Activated B cell treated with CpG ODN at 0.5 μM for 24 hours (primary cell): ENCODE data around the gene CCR9. TPM values are rescaled to one million over a fixed set of nuclear protein-coding genes. Genes with fewer than 3 reads are reported as not detected.

Source experiments
- ATAC-seq: fragments of 200-7000 bp; cut with Tn5 transposase; one replicate; pipeline ENCODE4 v1.10.0; 2021; ENCODE audit warnings: low read depth, mild to moderate bottlenecking, moderate library complexity
- CTCF ChIA-PET: fragments of 350-600 bp; sonication (Branson Sonifier 250); formaldehyde crosslinking; loops from one replicate; lab custom pipeline; 2021; ENCODE audit warnings: antibody characterized with exemption; lab: Charles Lee
- POLR2A ChIA-PET: fragments of 350-600 bp; sonication (Branson Sonifier 250); formaldehyde crosslinking; loops from one replicate; lab custom pipeline; 2021; ENCODE audit warnings: antibody characterized with exemption; lab: Charles Lee
- DNase-seq: peaks from one replicate; pipeline ENCODE4 v3.0.0; 2022
- H3K27ac Mint-ChIP-seq: one replicate; pipeline ENCODE4 v1.8.0; 2020; ENCODE audit warnings: mixed read lengths
- H3K27me3 Mint-ChIP-seq: one replicate; pipeline ENCODE4 v1.8.0; 2021; ENCODE audit warnings: mixed read lengths
- H3K36me3 Mint-ChIP-seq: one replicate; pipeline ENCODE4 v1.8.0; 2021; ENCODE audit warnings: low read depth, mixed read lengths
- H3K4me1 Mint-ChIP-seq: one replicate; pipeline ENCODE4 v1.8.0; 2021; ENCODE audit warnings: mixed read lengths
- H3K4me3 Mint-ChIP-seq: one replicate; pipeline ENCODE4 v1.8.0; 2020; ENCODE audit warnings: mild to moderate bottlenecking, mixed read lengths
- H3K9me3 Mint-ChIP-seq: one replicate; pipeline ENCODE4 v1.8.0; 2020; ENCODE audit warnings: mixed read lengths
- CTCF ChIP-seq: fragments of 200-600 bp; IDR thresholded peaks from one replicate; pipeline ENCODE4 v1.8.0; 2022; ENCODE audit warnings: antibody characterized with exemption, mild to moderate bottlenecking
- intact Hi-C: fragments of 100-400 bp; cut with micrococcal nuclease; formaldehyde crosslinking; loops from one replicate; pipeline ENCODE4 v1.15.1; 2024
- total RNA-seq: library from RNA; stranded (reverse); gene quantifications from 2 replicates; pipeline ENCODE4 v1.2.3, GENCODE V29; 2022

The CCR9 gene
- total RNA-seq, 1 donor from 2014 or later = 0.84 TPM

GRCh38 chr3:45878124-45878523 lies 8.2 kb upstream of the CCR9 start:
- no peak for ATAC-seq
- intact Hi-C loops = no loop called here
- H3K36me3 Mint-ChIP-seq = no peaks in the 10 kb centered on the region
- no peaks in the 10 kb centered on the region for H3K4me1 Mint-ChIP-seq
- H3K27ac Mint-ChIP-seq = no peak overlapping the region
- H3K4me3 Mint-ChIP-seq = no peak overlapping the region
- CTCF ChIA-PET = no interaction called here
- POLR2A ChIA-PET = interaction anchor here (0.7 kb wide), 1 partner anchor 11 kb away, joined by 8 read pairs; no protein-coding TSS in a partner anchor
- no peak for DNase-seq
- H3K9me3 Mint-ChIP-seq = no peaks in the 10 kb centered on the region
- peaks cover 3% of the 10 kb centered on the region for H3K27me3 Mint-ChIP-seq
- no peak for TF ChIP-seq CTCF

- POLR2A ChIA-PET = no interaction called here
- CTCF ChIA-PET = no interaction called here
- H3K4me3 Mint-ChIP-seq = no peak overlapping the region
- H3K27ac Mint-ChIP-seq = no peak overlapping the region
- no peaks in the 10 kb centered on the region for H3K4me1 Mint-ChIP-seq
- DNase-seq (no peak), ATAC-seq (no peak)
- peaks cover 6% of the 10 kb centered on the region for H3K27me3 Mint-ChIP-seq
- intact Hi-C loops = no loop called here
- H3K36me3 Mint-ChIP-seq = no peaks in the 10 kb centered on the region
- no peak for TF ChIP-seq CTCF
- H3K9me3 Mint-ChIP-seq = no peaks in the 10 kb centered on the region
Observed at GRCh38 chr3:45880725-45881077, 5.6 kb upstream of the CCR9 start.

- Mint-ChIP-seq H3K27me3 (peaks cover 6% of the 10 kb centered on the region), H3K27ac (no peak overlapping the region), H3K4me1 (no peaks in the 10 kb centered on the region), H3K36me3 (no peaks in the 10 kb centered on the region), H3K4me3 (no peak overlapping the region), H3K9me3 (no peaks in the 10 kb centered on the region)
- no peak for DNase-seq
- no peak for ATAC-seq
- CTCF ChIA-PET = no interaction called here
- TF ChIP-seq CTCF = no peak
- intact Hi-C loops = no loop called here
- POLR2A ChIA-PET = no interaction called here
Observed at GRCh38 chr3:45881078-45882022, 5.0 kb upstream of the CCR9 start.

GRCh38 chr3:45884368-45885201 lies 1.8 kb upstream of the CCR9 start:
- ChIA-PET CTCF (no interaction called here), POLR2A (no interaction called here)
- H3K4me3 Mint-ChIP-seq = no peak overlapping the region
- peaks cover 3% of the 10 kb centered on the region for H3K27me3 Mint-ChIP-seq
- ATAC-seq (no peak), DNase-seq (no peak)
- no peak for TF ChIP-seq CTCF
- peaks cover 18% of the 10 kb centered on the region for H3K4me1 Mint-ChIP-seq
- intact Hi-C loops = no loop called here
- no peak overlapping the region for H3K27ac Mint-ChIP-seq
- H3K9me3 Mint-ChIP-seq = no peaks in the 10 kb centered on the region
- no peaks in the 10 kb centered on the region for H3K36me3 Mint-ChIP-seq

- POLR2A ChIA-PET = no interaction called here
- no peak overlapping the region for H3K27ac Mint-ChIP-seq
- TF ChIP-seq CTCF = no peak
- no peak for DNase-seq
- H3K4me3 Mint-ChIP-seq = no peak overlapping the region
- H3K27me3 Mint-ChIP-seq = peaks cover 3% of the 10 kb centered on the region
- no peaks in the 10 kb centered on the region for H3K9me3 Mint-ChIP-seq
- no peak for ATAC-seq
- no peaks in the 10 kb centered on the region for H3K36me3 Mint-ChIP-seq
- CTCF ChIA-PET = no interaction called here
- peaks cover 41% of the 10 kb centered on the region for H3K4me1 Mint-ChIP-seq
- intact Hi-C loops = no loop called here
Observed at GRCh38 chr3:45887285-45887684, 942 bp downstream of the CCR9 start.
